ENCODE results near the gene RALGAPA2. TPM values are rescaled to one million over a fixed set of nuclear protein-coding genes. Genes with fewer than 3 reads are reported as not detected.

Gene RALGAPA2
- total RNA-seq, 1 experiment from 2014 or later = 13.4 TPM

DNA sequence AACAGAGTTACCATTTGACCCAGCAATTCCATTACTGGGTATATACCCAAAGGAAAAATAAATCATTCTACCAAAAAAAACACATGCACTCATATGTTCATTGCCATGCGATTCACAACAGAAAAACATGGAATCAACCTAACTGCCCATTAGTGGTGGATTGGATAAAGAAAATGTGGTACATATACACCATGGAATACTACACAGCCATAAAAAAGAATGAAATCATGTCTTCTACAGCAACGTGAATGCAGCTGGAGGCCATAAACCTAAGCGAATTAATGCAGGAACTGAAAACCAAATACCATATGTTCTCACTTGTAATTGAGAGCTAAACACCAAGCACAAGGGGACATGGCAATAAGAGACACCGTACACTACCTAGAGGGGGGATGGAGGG, 12.5 kb downstream of the RALGAPA2 start:
- no peak for TF ChIP-seq TCF7L2 (IDR thresholded peaks at IDR 0.05; ENCODE audit: low read depth, low read length)
- TF ChIP-seq, protein P1, sequence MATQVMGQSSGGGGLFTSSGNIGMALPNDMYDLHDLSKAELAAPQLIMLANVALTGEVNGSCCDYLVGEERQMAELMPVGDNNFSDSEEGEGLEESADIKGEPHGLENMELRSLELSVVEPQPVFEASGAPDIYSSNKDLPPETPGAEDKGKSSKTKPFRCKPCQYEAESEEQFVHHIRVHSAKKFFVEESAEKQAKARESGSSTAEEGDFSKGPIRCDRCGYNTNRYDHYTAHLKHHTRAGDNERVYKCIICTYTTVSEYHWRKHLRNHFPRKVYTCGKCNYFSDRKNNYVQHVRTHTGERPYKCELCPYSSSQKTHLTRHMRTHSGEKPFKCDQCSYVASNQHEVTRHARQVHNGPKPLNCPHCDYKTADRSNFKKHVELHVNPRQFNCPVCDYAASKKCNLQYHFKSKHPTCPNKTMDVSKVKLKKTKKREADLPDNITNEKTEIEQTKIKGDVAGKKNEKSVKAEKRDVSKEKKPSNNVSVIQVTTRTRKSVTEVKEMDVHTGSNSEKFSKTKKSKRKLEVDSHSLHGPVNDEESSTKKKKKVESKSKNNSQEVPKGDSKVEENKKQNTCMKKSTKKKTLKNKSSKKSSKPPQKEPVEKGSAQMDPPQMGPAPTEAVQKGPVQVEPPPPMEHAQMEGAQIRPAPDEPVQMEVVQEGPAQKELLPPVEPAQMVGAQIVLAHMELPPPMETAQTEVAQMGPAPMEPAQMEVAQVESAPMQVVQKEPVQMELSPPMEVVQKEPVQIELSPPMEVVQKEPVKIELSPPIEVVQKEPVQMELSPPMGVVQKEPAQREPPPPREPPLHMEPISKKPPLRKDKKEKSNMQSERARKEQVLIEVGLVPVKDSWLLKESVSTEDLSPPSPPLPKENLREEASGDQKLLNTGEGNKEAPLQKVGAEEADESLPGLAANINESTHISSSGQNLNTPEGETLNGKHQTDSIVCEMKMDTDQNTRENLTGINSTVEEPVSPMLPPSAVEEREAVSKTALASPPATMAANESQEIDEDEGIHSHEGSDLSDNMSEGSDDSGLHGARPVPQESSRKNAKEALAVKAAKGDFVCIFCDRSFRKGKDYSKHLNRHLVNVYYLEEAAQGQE (IDR thresholded peaks at IDR 0.05; ENCODE audit: insufficient read depth in 1 of 2, low read depth in 2 of 2, low read length in 1 of 2) = no peak
- TF ChIP-seq SIN3A (IDR thresholded peaks at IDR 0.05; ENCODE audit: borderline replicate concordance, insufficient read depth, low read depth, low read length) = no peak
- TF ChIP-seq, protein P2, sequence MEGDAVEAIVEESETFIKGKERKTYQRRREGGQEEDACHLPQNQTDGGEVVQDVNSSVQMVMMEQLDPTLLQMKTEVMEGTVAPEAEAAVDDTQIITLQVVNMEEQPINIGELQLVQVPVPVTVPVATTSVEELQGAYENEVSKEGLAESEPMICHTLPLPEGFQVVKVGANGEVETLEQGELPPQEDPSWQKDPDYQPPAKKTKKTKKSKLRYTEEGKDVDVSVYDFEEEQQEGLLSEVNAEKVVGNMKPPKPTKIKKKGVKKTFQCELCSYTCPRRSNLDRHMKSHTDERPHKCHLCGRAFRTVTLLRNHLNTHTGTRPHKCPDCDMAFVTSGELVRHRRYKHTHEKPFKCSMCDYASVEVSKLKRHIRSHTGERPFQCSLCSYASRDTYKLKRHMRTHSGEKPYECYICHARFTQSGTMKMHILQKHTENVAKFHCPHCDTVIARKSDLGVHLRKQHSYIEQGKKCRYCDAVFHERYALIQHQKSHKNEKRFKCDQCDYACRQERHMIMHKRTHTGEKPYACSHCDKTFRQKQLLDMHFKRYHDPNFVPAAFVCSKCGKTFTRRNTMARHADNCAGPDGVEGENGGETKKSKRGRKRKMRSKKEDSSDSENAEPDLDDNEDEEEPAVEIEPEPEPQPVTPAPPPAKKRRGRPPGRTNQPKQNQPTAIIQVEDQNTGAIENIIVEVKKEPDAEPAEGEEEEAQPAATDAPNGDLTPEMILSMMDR (IDR thresholded peaks at IDR 0.05) = no peak
- no peak for TF ChIP-seq POLR2AphosphoS5 (IDR thresholded peaks at IDR 0.05; ENCODE audit: low read depth, low read length)
- CTCF ChIA-PET = no interaction called here
- POLR2A ChIA-PET = no interaction called here
- no peaks in the 10 kb centered on the region for H3K27me3 ChIP-seq (ENCODE audit: control insufficient read depth, insufficient read depth, low read length)
- BruUV-seq (replicated peaks) = no TSS peak
- intact Hi-C loops (cut with micrococcal nuclease; ENCODE audit: unreplicated experiment) (no loop called here), in situ Hi-C loops (cut with HindIII; ENCODE audit: low pct_unique_long_range_greater_than_20kb, low sequenced_read_pairs) (no loop called here)
- DNase-seq (ENCODE audit: low read depth, low spot score) = no peak
- H3K9me3 ChIP-seq (ENCODE audit: control insufficient read depth, insufficient read depth, low read depth, low read length) = no peaks in the 10 kb centered on the region
- no peak overlapping the region for H3K27ac ChIP-seq (ENCODE audit: low read length)
- no peak overlapping the region for H3K4me3 ChIP-seq (ENCODE audit: low read depth in 2 of 2, low read length in 2 of 2)
- H3K4me1 ChIP-seq (ENCODE audit: control insufficient read depth, insufficient read depth, low read length) = no peaks in the 10 kb centered on the region
- ATAC-seq = no peak
- H3K36me3 ChIP-seq (ENCODE audit: control insufficient read depth, insufficient read depth, low read length) = no peaks in the 10 kb centered on the region

GRCh38 chr20:20699144-20699543, 13.3 kb downstream of the RALGAPA2 start:
- no peak overlapping the region for H3K4me3 ChIP-seq (ENCODE audit: low read depth in 2 of 2, low read length in 2 of 2)
- H3K4me1 ChIP-seq (ENCODE audit: control insufficient read depth, insufficient read depth, low read length) = no peaks in the 10 kb centered on the region
- ChIA-PET POLR2A (no interaction called here), CTCF (no interaction called here)
- DNase-seq (ENCODE audit: low read depth, low spot score) = peak; percentile 22
- H3K27me3 ChIP-seq (ENCODE audit: control insufficient read depth, insufficient read depth, low read length) = no peaks in the 10 kb centered on the region
- no peaks in the 10 kb centered on the region for H3K9me3 ChIP-seq (ENCODE audit: control insufficient read depth, insufficient read depth, low read depth, low read length)
- no peak overlapping the region for H3K27ac ChIP-seq (ENCODE audit: low read length)
- BruUV-seq (replicated peaks) = no TSS peak
- H3K36me3 ChIP-seq (ENCODE audit: control insufficient read depth, insufficient read depth, low read length) = no peaks in the 10 kb centered on the region
- in situ Hi-C loops (cut with HindIII; ENCODE audit: low pct_unique_long_range_greater_than_20kb, low sequenced_read_pairs) (no loop called here), intact Hi-C loops (cut with micrococcal nuclease; ENCODE audit: unreplicated experiment) (no loop called here)
- TF ChIP-seq SIN3A (IDR thresholded peaks at IDR 0.05; ENCODE audit: borderline replicate concordance, insufficient read depth, low read depth, low read length) (no peak), POLR2AphosphoS5 (IDR thresholded peaks at IDR 0.05; ENCODE audit: low read depth, low read length) (no peak), TCF7L2 (IDR thresholded peaks at IDR 0.05; ENCODE audit: low read depth, low read length) (no peak)
- TF ChIP-seq, protein P2 (IDR thresholded peaks at IDR 0.05) = no peak
- TF ChIP-seq, protein P1 (IDR thresholded peaks at IDR 0.05; ENCODE audit: insufficient read depth in 1 of 2, low read depth in 2 of 2, low read length in 1 of 2) = no peak
- no peak for ATAC-seq

All from Panc1 (cell line).